ENCODE results near the gene XRCC4.

- no peak for TF ChIP-seq CTCF (IDR thresholded peaks at IDR 0.05)
- TF ChIP-seq EZH2phosphoT487 (IDR thresholded peaks at IDR 0.05): no peak
- no peak for TF ChIP-seq EZH2 (IDR thresholded peaks at IDR 0.05)
These were observed 174.5 kb downstream of the XRCC4 start for GRCh38 chr5:83251849-83252248.

Data from neural progenitor cell (in vitro differentiated cells).